Measurements from ENCODE around the gene TPRN. TPM values are rescaled to one million over a fixed set of nuclear protein-coding genes. Genes with fewer than 3 reads are reported as not detected.

The TPRN gene
- total RNA-seq, 1 experiment from 2014 or later: 24.9 TPM

- no peak for TF ChIP-seq POLR2A (IDR thresholded peaks at IDR 0.05; ENCODE audit: borderline replicate concordance, extremely low read depth, insufficient read depth, insufficient read length)
- no peak for TF ChIP-seq EZH2phosphoT487 (IDR thresholded peaks at IDR 0.05; ENCODE audit: borderline replicate concordance)
- no peak for TF ChIP-seq SIN3A (IDR thresholded peaks at IDR 0.05; ENCODE audit: low read depth)
- TF ChIP-seq EZH2 (IDR thresholded peaks at IDR 0.05): no peak
Observed at GRCh38 chr9:137191691-137192447, 8.7 kb downstream of the TPRN start (continued).

- peaks cover 0 to 17% of the 10 kb centered on the region in 2 experiments; a peak in 1 of 4 replicates for H3K36me3 ChIP-seq (ENCODE audit: control insufficient read depth in 1 of 2, insufficient read depth in 2 of 2, low read length in 2 of 2)
- intact Hi-C loops (cut with micrococcal nuclease): no loop called here
- no peak overlapping the region for H3K4me3 ChIP-seq (replicated peaks in 1 of 2; ENCODE audit: low read depth in 1 of 2, low read length in 2 of 2)
- H3K4me1 ChIP-seq (ENCODE audit: control insufficient read depth in 1 of 2, insufficient read depth in 2 of 2, low read length in 2 of 2): peaks cover 32 to 52% of the 10 kb centered on the region in 2 experiments
- H3K9me3 ChIP-seq (ENCODE audit: control insufficient read depth in 1 of 2, insufficient read depth in 1 of 2, low read depth in 1 of 2, low read length in 2 of 2): no peaks in the 10 kb centered on the region
- H3K27ac ChIP-seq (ENCODE audit: low read depth, low read length): 0 out of 2 replicates have a peak overlapping the region, but pooled peaks have one; percentile 99
- ChIA-PET CTCF (no interaction called here), RAD21 (ENCODE audit: low non-redundant PET in 1 of 2, low total read pairs in 2 of 2, uncharacterized antibody in 2 of 2, unreplicated experiment in 2 of 2) (no interaction called here), POLR2A (no interaction called here)
- H3K27me3 ChIP-seq (ENCODE audit: insufficient read depth, low read length): no peaks in the 10 kb centered on the region
- DNase-seq (ENCODE audit: low read depth, low spot score) (no peak), ATAC-seq (no peak)
- TF ChIP-seq YY1 (IDR thresholded peaks at IDR 0.05; ENCODE audit: extremely low read depth, insufficient replicate concordance, low read depth, low read length): no peak
- TF ChIP-seq CBX3 (IDR thresholded peaks at IDR 0.05; ENCODE audit: low read depth): no peak
- no peak for TF ChIP-seq ZNF274 (IDR thresholded peaks at IDR 0.05; ENCODE audit: low read depth, low read length)
- no peak for TF ChIP-seq EGR1 (IDR thresholded peaks at IDR 0.05; ENCODE audit: low read depth)
- TF ChIP-seq CEBPB (IDR thresholded peaks at IDR 0.05; ENCODE audit: low read depth): no peak
- TF ChIP-seq RAD21 (IDR thresholded peaks at IDR 0.05; ENCODE audit: low read depth): no peak
- no peak for TF ChIP-seq EZH2 (IDR thresholded peaks at IDR 0.05)
- no peak for TF ChIP-seq SP1 (IDR thresholded peaks at IDR 0.05; ENCODE audit: low read depth)
- no peak for TF ChIP-seq ELF1 (IDR thresholded peaks at IDR 0.05; ENCODE audit: borderline replicate concordance, low read depth)
- TF ChIP-seq POLR2A (IDR thresholded peaks at IDR 0.05; ENCODE audit: borderline replicate concordance, extremely low read depth, insufficient read depth, insufficient read length): no peak
- TF ChIP-seq ZBTB33 (IDR thresholded peaks at IDR 0.05; ENCODE audit: extremely low read depth, insufficient replicate concordance, low read length): no peak
- H3K9me2 ChIP-seq (ENCODE audit: insufficient read depth): no peaks in the 10 kb centered on the region
- H3K9ac ChIP-seq (ENCODE audit: low read length): no peak overlapping the region
- no peak overlapping the region for H2AFZ ChIP-seq (ENCODE audit: low read depth, low read length, poor library complexity, severe bottlenecking)
- no peaks in the 10 kb centered on the region for H4K20me1 ChIP-seq (ENCODE audit: insufficient read depth)
- H3K4me2 ChIP-seq (ENCODE audit: low read length): no peak overlapping the region
- BruUV-seq (replicated peaks): no TSS peak
- peaks cover 51% of the 10 kb centered on the region for H3K79me2 ChIP-seq (ENCODE audit: insufficient read depth, low read length)
Observed at GRCh38 chr9:137191245-137191644, 9.3 kb downstream of the TPRN start.
